GM12801 (cell line): Measurements from ENCODE around the gene TACC2.

ENCODE experiments used
- CTCF ChIP-seq: IDR thresholded peaks from one replicate; pipeline ENCODE4 v1.5.1; 2011; ENCODE audit warnings: control low read depth; ENCODE audit not compliant: insufficient read length; ENCODE audit errors: extremely low read depth

Gene TACC2

GRCh38 chr10:122188706-122189105, 199.7 kb downstream of the TACC2 start:
- no peak for TF ChIP-seq CTCF

GRCh38 chr10:122189185-122189584, 200.2 kb downstream of the TACC2 start:
- TF ChIP-seq CTCF: no peak

DNA sequence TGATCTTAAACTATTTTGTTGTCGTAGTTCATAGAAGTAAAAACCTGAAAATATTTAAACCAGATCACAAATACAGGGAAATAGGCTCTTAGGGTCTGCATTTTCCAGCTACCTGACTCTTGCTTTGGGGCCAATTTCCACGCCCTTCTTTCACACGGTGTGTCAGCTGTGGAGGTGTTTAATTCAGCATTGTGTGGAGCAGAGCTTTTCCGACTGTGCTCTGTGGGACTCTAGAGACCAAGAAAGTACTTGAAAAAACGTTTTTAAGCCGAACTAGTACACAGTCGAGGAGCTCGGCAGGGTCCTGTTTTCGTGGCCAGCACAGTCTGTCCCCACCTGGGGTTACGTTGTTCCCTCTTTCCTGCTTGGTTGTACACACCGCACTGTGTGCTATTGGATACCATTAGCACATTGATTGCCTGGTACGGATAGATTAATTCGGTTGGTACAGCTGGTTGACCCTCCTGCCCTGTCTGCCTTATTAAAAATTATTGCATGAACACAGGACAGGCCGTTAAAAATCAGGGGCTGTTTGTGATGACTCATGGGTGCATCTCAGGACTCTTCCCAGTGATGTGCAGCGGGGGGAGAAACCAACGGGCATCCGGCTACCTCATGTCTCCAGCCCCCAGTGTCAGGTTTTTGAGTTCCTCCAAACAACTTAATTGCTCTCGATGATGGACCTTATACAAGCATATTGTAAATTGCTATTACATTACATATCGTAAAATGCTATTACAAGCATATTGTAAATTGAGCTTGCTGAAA, 201.4 kb downstream of the TACC2 start:
- TF ChIP-seq CTCF: no peak

DNA sequence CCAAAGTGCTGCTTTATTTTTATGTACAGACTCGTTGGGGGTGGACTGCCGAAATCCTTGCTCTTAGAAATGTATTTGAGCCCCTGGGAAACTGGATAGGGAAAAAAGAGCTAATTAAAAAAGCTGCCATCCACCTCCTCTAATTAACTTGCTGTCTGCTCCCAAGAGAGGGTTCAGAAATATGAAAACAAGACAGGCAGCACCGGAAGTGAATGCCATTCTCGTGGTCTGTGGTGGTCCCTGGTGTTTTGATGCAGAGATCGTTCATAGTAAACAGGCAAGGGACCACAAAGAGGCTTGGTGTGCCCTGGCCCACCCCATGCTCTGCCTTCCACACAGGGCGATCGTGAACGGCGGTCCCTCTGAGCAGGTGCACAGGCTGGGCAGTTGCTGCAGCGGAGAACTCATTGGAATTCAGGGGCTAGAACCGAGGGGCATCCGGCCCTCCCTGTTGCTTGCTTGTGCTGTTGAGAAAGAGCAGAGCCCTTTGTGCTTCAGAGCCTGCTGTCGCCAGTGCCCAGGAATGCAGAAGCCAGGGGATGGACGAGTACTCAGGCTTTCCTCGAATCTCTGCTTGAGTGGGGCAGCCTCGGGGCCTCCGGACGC, 203.1 kb downstream of the TACC2 start:
- no peak for TF ChIP-seq CTCF

GRCh38 chr10:122194251-122194650, 205.3 kb downstream of the TACC2 start:
- no peak for TF ChIP-seq CTCF

- no peak for TF ChIP-seq CTCF
These were observed 207.3 kb downstream of the TACC2 start for GRCh38 chr10:122196218-122196617.

- no peak for TF ChIP-seq CTCF
These were observed 208.8 kb downstream of the TACC2 start for GRCh38 chr10:122197611-122198222.
